Dendritic cell treated with granulocyte-macrophage colony-stimulating factor and Interleukin-4, amounts not matched to agents 40 ng/mL and 50 ng/mL, for 4 days (primary cell): ENCODE results near the gene GSK3B.

Experiments used
- H3K27ac Mint-ChIP-seq: one replicate; pipeline ENCODE4 v1.8.0; 2022; ENCODE audit warnings: mild to moderate bottlenecking, mixed read lengths
- H3K27me3 Mint-ChIP-seq: one replicate; pipeline ENCODE4 v1.8.0; 2022; ENCODE audit warnings: mild to moderate bottlenecking, mixed read lengths
- H3K36me3 Mint-ChIP-seq: one replicate; pipeline ENCODE4 v1.8.0; 2022; ENCODE audit warnings: low read depth, mixed read lengths
- H3K4me1 Mint-ChIP-seq: one replicate; pipeline ENCODE4 v1.8.0; 2022; ENCODE audit warnings: low read depth, mixed read lengths
- H3K4me3 Mint-ChIP-seq: one replicate; pipeline ENCODE4 v1.8.0; 2022; ENCODE audit warnings: mild to moderate bottlenecking, moderate library complexity, mixed read lengths
- H3K9me3 Mint-ChIP-seq: one replicate; pipeline ENCODE4 v1.8.0; 2022; ENCODE audit warnings: mixed read lengths
- intact Hi-C: fragments of 100-400 bp; cut with micrococcal nuclease; formaldehyde crosslinking; loops from one replicate; pipeline ENCODE4 v1.15.0; 2022

The GSK3B gene

GRCh38 chr3:120113128-120114116, 19.2 kb upstream of the GSK3B start:
- Mint-ChIP-seq H3K4me3 (no peak overlapping the region), H3K27me3 (no peaks in the 10 kb centered on the region), H3K4me1 (no peaks in the 10 kb centered on the region), H3K9me3 (peaks cover 15% of the 10 kb centered on the region), H3K27ac (no peak overlapping the region), H3K36me3 (no peaks in the 10 kb centered on the region)
- intact Hi-C loops = no loop called here

GRCh38 chr3:120111898-120112297, 17.7 kb upstream of the GSK3B start:
- no peaks in the 10 kb centered on the region for H3K4me1 Mint-ChIP-seq
- no peaks in the 10 kb centered on the region for H3K36me3 Mint-ChIP-seq
- H3K4me3 Mint-ChIP-seq = no peak overlapping the region
- H3K27ac Mint-ChIP-seq = no peak overlapping the region
- H3K27me3 Mint-ChIP-seq = no peaks in the 10 kb centered on the region
- peaks cover 10% of the 10 kb centered on the region for H3K9me3 Mint-ChIP-seq
- intact Hi-C loops = no loop called here

- Mint-ChIP-seq H3K27ac (no peak overlapping the region), H3K4me1 (peaks cover 8% of the 10 kb centered on the region), H3K4me3 (no peak overlapping the region)
Observed at GRCh38 chr3:120103276-120103675, 9.0 kb upstream of the GSK3B start.

GRCh38 chr3:120102674-120103073, 8.4 kb upstream of the GSK3B start:
- no peak overlapping the region for H3K27ac Mint-ChIP-seq
- intact Hi-C loops = no loop called here
- H3K36me3 Mint-ChIP-seq = peaks cover 23% of the 10 kb centered on the region
- H3K4me3 Mint-ChIP-seq = no peak overlapping the region
- H3K9me3 Mint-ChIP-seq = peaks cover 10% of the 10 kb centered on the region
- peaks cover 8% of the 10 kb centered on the region for H3K4me1 Mint-ChIP-seq
- H3K27me3 Mint-ChIP-seq = no peaks in the 10 kb centered on the region

More at GRCh38 chr3:120103276-120103675, 9.0 kb upstream of the GSK3B start:
- intact Hi-C loops = no loop called here
- Mint-ChIP-seq H3K36me3 (peaks cover 23% of the 10 kb centered on the region), H3K9me3 (peaks cover 10% of the 10 kb centered on the region), H3K27me3 (no peaks in the 10 kb centered on the region)

- Mint-ChIP-seq H3K9me3 (peaks cover 10% of the 10 kb centered on the region), H3K4me3 (no peak overlapping the region), H3K27me3 (no peaks in the 10 kb centered on the region), H3K27ac (no peak overlapping the region), H3K36me3 (peaks cover 24% of the 10 kb centered on the region), H3K4me1 (peaks cover 11% of the 10 kb centered on the region)
- intact Hi-C loops = no loop called here
Observed at GRCh38 chr3:120102232-120102631, 8.0 kb upstream of the GSK3B start.

- H3K27ac Mint-ChIP-seq = no peak overlapping the region
- no peaks in the 10 kb centered on the region for H3K27me3 Mint-ChIP-seq
- no peak overlapping the region for H3K4me3 Mint-ChIP-seq
- peaks cover 17% of the 10 kb centered on the region for H3K4me1 Mint-ChIP-seq
- intact Hi-C loops = no loop called here
- H3K9me3 Mint-ChIP-seq = peaks cover 10% of the 10 kb centered on the region
- peaks cover 27% of the 10 kb centered on the region for H3K36me3 Mint-ChIP-seq
Observed at GRCh38 chr3:120101624-120102023, 7.4 kb upstream of the GSK3B start.

- intact Hi-C loops = no loop called here
- Mint-ChIP-seq H3K27ac (no peak overlapping the region), H3K4me3 (no peak overlapping the region), H3K36me3 (peaks cover 23% of the 10 kb centered on the region), H3K27me3 (no peaks in the 10 kb centered on the region), H3K4me1 (peaks cover 24% of the 10 kb centered on the region), H3K9me3 (peaks cover 10% of the 10 kb centered on the region)
Observed at GRCh38 chr3:120100711-120101110, 6.5 kb upstream of the GSK3B start.

- Mint-ChIP-seq H3K27ac (no peak overlapping the region), H3K4me3 (no peak overlapping the region), H3K9me3 (peaks cover under 1% of the 10 kb centered on the region), H3K4me1 (peaks cover 24% of the 10 kb centered on the region), H3K36me3 (peaks cover 21% of the 10 kb centered on the region), H3K27me3 (no peaks in the 10 kb centered on the region)
- intact Hi-C loops = loop anchor here (10.0 kb wide), 2 partner anchors 64 to 634 kb away; partner anchors contain the start of genes POGLUT1 and TMEM39A
Observed at GRCh38 chr3:120098710-120099109, 4.5 kb upstream of the GSK3B start.

GRCh38 chr3:120095979-120096426, 1.8 kb upstream of the GSK3B start:
- intact Hi-C loops = loop anchor here (1.0 to 10.0 kb wide), 5 partner anchors 61 to 631 kb away; partner anchors contain the start of genes CFAP91, LRRC58, POGLUT1 and TMEM39A
- Mint-ChIP-seq H3K9me3 (no peaks in the 10 kb centered on the region), H3K27ac (no peak overlapping the region), H3K4me1 (peaks cover 24% of the 10 kb centered on the region), H3K27me3 (no peaks in the 10 kb centered on the region), H3K4me3 (no peak overlapping the region), H3K36me3 (peaks cover 21% of the 10 kb centered on the region)

GRCh38 chr3:120095226-120095978, 1.2 kb upstream of the GSK3B start:
- Mint-ChIP-seq H3K27ac (no peak overlapping the region), H3K36me3 (peaks cover 21% of the 10 kb centered on the region), H3K9me3 (no peaks in the 10 kb centered on the region), H3K4me1 (peaks cover 24% of the 10 kb centered on the region), H3K4me3 (no peak overlapping the region), H3K27me3 (no peaks in the 10 kb centered on the region)
- intact Hi-C loops = loop anchor here (1.0 to 10.0 kb wide), 5 partner anchors 61 to 631 kb away; partner anchors contain the start of genes CFAP91, LRRC58, POGLUT1 and TMEM39A

GRCh38 chr3:120094776-120095225, 554 bp upstream of the GSK3B start:
- no peaks in the 10 kb centered on the region for H3K27me3 Mint-ChIP-seq
- H3K36me3 Mint-ChIP-seq = peaks cover 18% of the 10 kb centered on the region
- intact Hi-C loops = loop anchor here (1.0 to 10.0 kb wide), 6 partner anchors 60 to 630 kb away; partner anchors contain the start of genes CFAP91, LRRC58, POGLUT1 and TMEM39A
- no peak overlapping the region for H3K27ac Mint-ChIP-seq
- H3K9me3 Mint-ChIP-seq = no peaks in the 10 kb centered on the region
- peaks cover 24% of the 10 kb centered on the region for H3K4me1 Mint-ChIP-seq
- no peak overlapping the region for H3K4me3 Mint-ChIP-seq

- H3K27me3 Mint-ChIP-seq = no peaks in the 10 kb centered on the region
- H3K36me3 Mint-ChIP-seq = peaks cover 12% of the 10 kb centered on the region
- peaks cover 25% of the 10 kb centered on the region for H3K4me1 Mint-ChIP-seq
- no peak overlapping the region for H3K4me3 Mint-ChIP-seq
- H3K27ac Mint-ChIP-seq = no peak overlapping the region
- H3K9me3 Mint-ChIP-seq = no peaks in the 10 kb centered on the region
- intact Hi-C loops = loop anchor here (5.0 to 10.0 kb wide), 3 partner anchors 59 to 629 kb away; partner anchors contain the start of genes POGLUT1 and TMEM39A
Observed at GRCh38 chr3:120093119-120093910, 932 bp downstream of the GSK3B start.

- H3K4me1 Mint-ChIP-seq = peaks cover 31% of the 10 kb centered on the region
- H3K27me3 Mint-ChIP-seq = no peaks in the 10 kb centered on the region
- H3K9me3 Mint-ChIP-seq = no peaks in the 10 kb centered on the region
- H3K27ac Mint-ChIP-seq = no peak overlapping the region
- intact Hi-C loops = loop anchor here (5.0 to 10.0 kb wide), 3 partner anchors 58 to 628 kb away; partner anchors contain the start of genes POGLUT1 and TMEM39A
- no peak overlapping the region for H3K4me3 Mint-ChIP-seq
- H3K36me3 Mint-ChIP-seq = peaks cover 12% of the 10 kb centered on the region
Observed at GRCh38 chr3:120092474-120092873, 1.8 kb downstream of the GSK3B start.
